Glutamatergic neuron (in vitro differentiated cells): ENCODE data around the gene POLR3B. TPM values are rescaled to one million over a fixed set of nuclear protein-coding genes. Genes with fewer than 3 reads are reported as not detected.

ENCODE experiments used
- DNase-seq: peaks from one replicate; pipeline ENCODE4 v3.0.0; 2022
- H3K27ac Mint-ChIP-seq: one replicate; pipeline ENCODE4 v1.8.0; 2020; ENCODE audit warnings: mild to moderate bottlenecking, mixed read lengths, inconsistent platforms; ENCODE audit not compliant: unreplicated experiment
- H3K27me3 Mint-ChIP-seq: one replicate; pipeline ENCODE4 v1.8.0; 2020; ENCODE audit warnings: mild to moderate bottlenecking, moderate library complexity, mixed read lengths, inconsistent platforms; ENCODE audit not compliant: unreplicated experiment
- H3K36me3 Mint-ChIP-seq: one replicate; pipeline ENCODE4 v1.8.0; 2020; ENCODE audit warnings: mild to moderate bottlenecking, mixed read lengths, inconsistent platforms; ENCODE audit not compliant: unreplicated experiment
- H3K4me1 Mint-ChIP-seq: one replicate; pipeline ENCODE4 v1.8.0; 2020; ENCODE audit warnings: mild to moderate bottlenecking, low read depth, mixed read lengths, inconsistent platforms; ENCODE audit not compliant: unreplicated experiment
- H3K4me3 Mint-ChIP-seq: one replicate; pipeline ENCODE4 v1.8.0; 2020; ENCODE audit warnings: mild to moderate bottlenecking, mixed read lengths, inconsistent platforms; ENCODE audit not compliant: unreplicated experiment
- H3K9me3 Mint-ChIP-seq: one replicate; pipeline ENCODE4 v1.8.0; 2020; ENCODE audit warnings: mild to moderate bottlenecking, moderate library complexity, mixed read lengths, inconsistent platforms; ENCODE audit not compliant: unreplicated experiment
- CTCF ChIP-seq: fragments of 200-600 bp; sonication (generic); IDR thresholded peaks from one replicate; pipeline ENCODE4 v1.5.0; 2021; ENCODE audit not compliant: partially characterized antibody, unreplicated experiment
- total RNA-seq: library from RNA; stranded (reverse); fragmentation: NEBNext Ultra II Directional; extraction: Animal tissue kit (Norgen Biotek cat#: 25700); gene quantifications from one replicate; pipeline ENCODE4 v1.2.1, GENCODE V29; 2021; ENCODE audit not compliant: unreplicated experiment

POLR3B gene
- total RNA-seq, 1 donor from 2014 or later, result 12.1 TPM

GRCh38 chr12:106353175-106353574, 4.4 kb upstream of the POLR3B start:
- TF ChIP-seq CTCF, result no peak
- no peak overlapping the region for H3K4me3 Mint-ChIP-seq
- H3K36me3 Mint-ChIP-seq, result no peaks in the 10 kb centered on the region

GRCh38 chr12:106358396-106359241, 1.1 kb downstream of the POLR3B start:
- Mint-ChIP-seq H3K4me3 (peak overlapping the region; percentile 95), H3K9me3 (peaks cover 7% of the 10 kb centered on the region), H3K36me3 (no peaks in the 10 kb centered on the region), H3K27ac (peak overlapping the region; percentile 97), H3K27me3 (peaks cover 5% of the 10 kb centered on the region), H3K4me1 (peaks cover 7% of the 10 kb centered on the region)
- no peak for TF ChIP-seq CTCF
- no peak for DNase-seq

More at GRCh38 chr12:106353175-106353574, 4.4 kb upstream of the POLR3B start:
- H3K4me1 Mint-ChIP-seq, result peaks cover 4% of the 10 kb centered on the region
- peaks cover 3% of the 10 kb centered on the region for H3K27me3 Mint-ChIP-seq
- H3K9me3 Mint-ChIP-seq, result peaks cover 2% of the 10 kb centered on the region
- no peak overlapping the region for H3K27ac Mint-ChIP-seq
- no peak for DNase-seq

GRCh38 chr12:106359646-106360399, 2.3 kb downstream of the POLR3B start:
- peaks cover 5% of the 10 kb centered on the region for H3K27me3 Mint-ChIP-seq
- no peak for TF ChIP-seq CTCF
- no peak for DNase-seq
- peaks cover 7% of the 10 kb centered on the region for H3K4me1 Mint-ChIP-seq
- peaks cover 7% of the 10 kb centered on the region for H3K9me3 Mint-ChIP-seq
- no peak overlapping the region for H3K27ac Mint-ChIP-seq
- H3K4me3 Mint-ChIP-seq, result no peak overlapping the region
- H3K36me3 Mint-ChIP-seq, result no peaks in the 10 kb centered on the region

- Mint-ChIP-seq H3K36me3 (no peaks in the 10 kb centered on the region), H3K4me1 (peaks cover 7% of the 10 kb centered on the region), H3K9me3 (peaks cover 7% of the 10 kb centered on the region), H3K27me3 (peaks cover 5% of the 10 kb centered on the region), H3K4me3 (no peak overlapping the region), H3K27ac (no peak overlapping the region)
- TF ChIP-seq CTCF, result no peak
- no peak for DNase-seq
Measured at GRCh38 chr12:106360400-106360994, 2.9 kb downstream of the POLR3B start.

- no peak for DNase-seq
- Mint-ChIP-seq H3K4me1 (peaks cover 4% of the 10 kb centered on the region), H3K27me3 (peaks cover 3% of the 10 kb centered on the region), H3K36me3 (no peaks in the 10 kb centered on the region), H3K9me3 (peaks cover 7% of the 10 kb centered on the region), H3K4me3 (no peak overlapping the region), H3K27ac (no peak overlapping the region)
- TF ChIP-seq CTCF, result no peak
Measured at GRCh38 chr12:106362971-106363370, 5.4 kb downstream of the POLR3B start.
